MM.1S (cell line): ENCODE data around the gene ERCC5.

Source experiments
- DNase-seq: peaks from one replicate; pipeline ENCODE4 v3.0.0-alpha.2; 2015
- H2AFZ ChIP-seq: fragments of 300-600 bp; sonication (generic); 2 replicates; pipeline ENCODE4 v1.6.0; 2016; ENCODE audit warnings: antibody characterized with exemption, low read length
- H3F3A ChIP-seq: fragments of 300-600 bp; sonication (generic); 2 replicates; pipeline ENCODE4 v1.6.1; 2016; ENCODE audit warnings: mild to moderate bottlenecking, antibody characterized with exemption, low read length, moderate library complexity, mixed read lengths; ENCODE audit not compliant: insufficient read depth
- H3K27ac ChIP-seq: fragments of 300-600 bp; sonication (generic); 2 replicates; pipeline ENCODE4 v1.5.1; 2016; ENCODE audit warnings: mild to moderate bottlenecking, low read length
- H3K27me3 ChIP-seq: fragments of 300-600 bp; sonication (generic); replicated peaks from 2 replicates; pipeline ENCODE4 v1.6.0; 2016; ENCODE audit warnings: low read length; ENCODE audit not compliant: insufficient read depth
- H3K36me3 ChIP-seq: fragments of 300-600 bp; sonication (generic); replicated peaks from 2 replicates; pipeline ENCODE4 v1.6.1; 2016; ENCODE audit warnings: mild to moderate bottlenecking, low read length, mixed read lengths; ENCODE audit not compliant: insufficient read depth
- H3K4me1 ChIP-seq: fragments of 300-600 bp; sonication (generic); 2 replicates; pipeline ENCODE4 v1.6.1; 2016; ENCODE audit warnings: low read length, mixed read lengths
- H3K4me2 ChIP-seq: fragments of 300-600 bp; sonication (generic); 2 replicates; pipeline ENCODE4 v1.6.0; 2016; ENCODE audit warnings: low read depth, low read length
- H3K4me3 ChIP-seq: fragments of 300-600 bp; sonication (generic); 2 replicates; pipeline ENCODE4 v1.5.1; 2016; ENCODE audit warnings: low read length, mixed read lengths
- H3K79me2 ChIP-seq: fragments of 300-600 bp; sonication (generic); 2 replicates; pipeline ENCODE4 v1.6.1; 2016; ENCODE audit warnings: mixed run types, low read length, mixed read lengths
- H3K9ac ChIP-seq: fragments of 300-600 bp; sonication (generic); 2 replicates; pipeline ENCODE4 v1.6.1; 2016; ENCODE audit warnings: low read length, mixed read lengths
- H3K9me2 ChIP-seq: fragments of 300-600 bp; sonication (generic); replicated peaks from 2 replicates; pipeline ENCODE4 v1.6.1; 2016; ENCODE audit warnings: mild to moderate bottlenecking, low read length, mixed read lengths; ENCODE audit not compliant: insufficient read depth
- H3K9me3 ChIP-seq: fragments of 300-600 bp; sonication (generic); replicated peaks from 2 replicates; pipeline ENCODE4 v1.6.1; 2016; ENCODE audit warnings: mild to moderate bottlenecking, low read length, mixed read lengths; ENCODE audit not compliant: insufficient read depth
- H4K20me1 ChIP-seq: fragments of 300-600 bp; sonication (generic); 2 replicates; pipeline ENCODE4 v1.6.1; 2016; ENCODE audit warnings: mild to moderate bottlenecking, low read length, moderate library complexity, mixed read lengths; ENCODE audit not compliant: insufficient read depth
- CTCF ChIP-seq: fragments of 300-600 bp; sonication (generic); IDR thresholded peaks from 2 replicates; pipeline ENCODE4 v1.5.1; 2016; ENCODE audit warnings: antibody characterized with exemption, low read length, mixed read lengths
- EZH2 ChIP-seq: fragments of 300-600 bp; sonication (generic); optimal IDR thresholded peaks from 2 replicates; pipeline ENCODE3; 2017; ENCODE audit warnings: low read depth, mild to moderate bottlenecking, antibody characterized with exemption, low read length, mixed read lengths
- EZH2phosphoT487 ChIP-seq: fragments of 300-600 bp; sonication (generic); IDR thresholded peaks from 2 replicates; pipeline ENCODE4 v1.6.1; 2018; ENCODE audit warnings: antibody characterized with exemption, low read length

ERCC5 gene

DNA sequence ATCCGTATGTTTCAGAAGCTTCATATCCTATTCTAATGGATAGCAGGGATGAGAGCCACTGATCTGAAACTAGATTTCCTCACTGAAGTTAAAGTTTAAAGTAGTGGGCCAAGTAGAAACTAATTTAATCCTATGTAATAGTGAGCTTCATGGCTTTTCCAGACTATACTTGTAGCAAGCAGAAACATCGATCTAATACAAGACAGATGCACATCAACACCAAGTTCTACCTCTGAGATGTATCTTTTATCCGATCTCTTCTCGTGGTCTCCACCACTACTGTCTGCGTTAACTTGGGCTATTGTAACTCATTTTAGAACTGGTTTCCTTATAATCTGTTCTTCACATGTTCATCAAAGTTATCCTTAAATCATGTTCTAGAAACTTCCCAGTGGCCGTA is 3.1 kb downstream of the ERCC5 start:
- Histone ChIP-seq H3K27me3 (no peaks in the 10 kb centered on the region), H2AFZ (no peak overlapping the region), H3K4me3 (no peak overlapping the region), H3K9ac (no peak overlapping the region), H3K9me3 (no peaks in the 10 kb centered on the region), H3K36me3 (no peaks in the 10 kb centered on the region), H3F3A (peaks cover 21% of the 10 kb centered on the region), H3K9me2 (no peaks in the 10 kb centered on the region), H4K20me1 (no peaks in the 10 kb centered on the region), H3K4me1 (peaks cover 6% of the 10 kb centered on the region), H3K4me2 (no peak overlapping the region), H3K27ac (no peak overlapping the region), H3K79me2 (peaks cover 37% of the 10 kb centered on the region)
- DNase-seq = no peak
- no peak for TF ChIP-seq EZH2phosphoT487
- no peak for TF ChIP-seq EZH2
- TF ChIP-seq CTCF = no peak

- Histone ChIP-seq H3K79me2 (peaks cover 21% of the 10 kb centered on the region), H4K20me1 (no peaks in the 10 kb centered on the region), H2AFZ (no peak overlapping the region), H3K4me3 (no peak overlapping the region), H3K27me3 (no peaks in the 10 kb centered on the region), H3K9me3 (no peaks in the 10 kb centered on the region), H3K9ac (no peak overlapping the region), H3F3A (no peaks in the 10 kb centered on the region), H3K27ac (no peak overlapping the region), H3K4me1 (no peaks in the 10 kb centered on the region; the same call in 1 of the 2 replicates), H3K36me3 (no peaks in the 10 kb centered on the region), H3K4me2 (no peak overlapping the region), H3K9me2 (no peaks in the 10 kb centered on the region)
- TF ChIP-seq EZH2 = no peak
- TF ChIP-seq CTCF = no peak
- no peak for TF ChIP-seq EZH2phosphoT487
- DNase-seq = no peak
These were observed 6.7 kb downstream of the ERCC5 start for GRCh38 chr13:102852556-102852955.

DNA sequence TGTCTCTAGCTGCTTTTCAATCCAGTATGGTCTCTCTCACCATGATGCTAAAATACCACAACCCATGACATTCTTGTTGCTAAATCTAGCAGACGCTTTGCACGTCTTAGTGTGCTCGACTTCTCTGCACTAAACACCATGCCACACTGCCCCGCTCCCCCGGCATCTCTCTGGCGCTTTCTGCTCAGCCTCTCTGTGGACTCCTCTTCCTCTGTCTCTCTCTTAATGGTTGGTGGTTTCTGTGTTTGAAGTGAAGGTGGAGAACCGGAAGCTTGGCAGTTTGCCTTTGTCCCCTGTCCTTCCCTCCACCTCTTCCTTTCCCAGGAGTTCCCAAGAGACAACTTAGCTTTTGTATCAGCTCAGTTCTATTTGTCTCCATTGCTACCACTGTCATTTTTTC is 8.8 kb downstream of the ERCC5 start:
- no peaks in the 10 kb centered on the region for H3K4me1 ChIP-seq
- no peak overlapping the region for H3K4me3 ChIP-seq
- H3K9ac ChIP-seq = no peak overlapping the region
- H3K9me3 ChIP-seq = no peaks in the 10 kb centered on the region
- TF ChIP-seq EZH2 = no peak
- no peak for TF ChIP-seq EZH2phosphoT487
- no peak for TF ChIP-seq CTCF
- H3K79me2 ChIP-seq = no peaks in the 10 kb centered on the region
- no peaks in the 10 kb centered on the region for H3K27me3 ChIP-seq
- DNase-seq = no peak
- no peaks in the 10 kb centered on the region for H3F3A ChIP-seq
- no peak overlapping the region for H3K27ac ChIP-seq
- H2AFZ ChIP-seq = no peak overlapping the region
- H3K4me2 ChIP-seq = no peak overlapping the region
- no peaks in the 10 kb centered on the region for H4K20me1 ChIP-seq
- H3K36me3 ChIP-seq = peaks cover 8% of the 10 kb centered on the region; the same call in 1 of the 2 replicates
- no peaks in the 10 kb centered on the region for H3K9me2 ChIP-seq
